ENCODE data around the gene ARHGAP26. TPM values are rescaled to one million over a fixed set of nuclear protein-coding genes. Genes with fewer than 3 reads are reported as not detected.
A peak's percentile ranks its signal among the peaks of the same experiment; 100 is the strongest.

Gene ARHGAP26
- total RNA-seq, 1 experiment from 2014 or later: 34.5 TPM

GRCh38 chr5:142828797-142829535 lies 58.8 kb downstream of the ARHGAP26 start:
- Histone ChIP-seq H3K9me3 (ENCODE audit: control insufficient read depth in 1 of 2, insufficient read depth in 1 of 2, low read depth in 1 of 2, low read length in 2 of 2) (no peaks in the 10 kb centered on the region), H3K27me3 (ENCODE audit: insufficient read depth, low read length) (no peaks in the 10 kb centered on the region), H3K4me2 (ENCODE audit: low read length) (peak overlapping the region; percentile 84), H3K27ac (ENCODE audit: low read depth, low read length) (no peak overlapping the region), H3K79me2 (ENCODE audit: insufficient read depth, low read length) (peaks cover 44% of the 10 kb centered on the region), H3K36me3 (ENCODE audit: control insufficient read depth in 1 of 2, insufficient read depth in 2 of 2, low read length in 2 of 2) (no peaks in the 10 kb centered on the region), H3K9me2 (ENCODE audit: insufficient read depth) (no peaks in the 10 kb centered on the region), H4K20me1 (ENCODE audit: insufficient read depth) (no peaks in the 10 kb centered on the region), H3K9ac (ENCODE audit: low read length) (no peak overlapping the region), H2AFZ (ENCODE audit: low read depth, low read length, poor library complexity, severe bottlenecking) (no peak overlapping the region), H3K4me3 (replicated peaks in 1 of 2; ENCODE audit: low read depth in 1 of 2, low read length in 2 of 2) (no peak overlapping the region), H3K4me1 (ENCODE audit: control insufficient read depth in 1 of 2, insufficient read depth in 2 of 2, low read length in 2 of 2) (peaks cover 78 to 84% of the 10 kb centered on the region in 2 experiments)
- TF ChIP-seq ZBTB33 (IDR thresholded peaks at IDR 0.05; ENCODE audit: extremely low read depth, insufficient replicate concordance, low read length) (no peak), RAD21 (IDR thresholded peaks at IDR 0.05; ENCODE audit: low read depth) (no peak), EZH2 (IDR thresholded peaks at IDR 0.05) (no peak), REST (IDR thresholded peaks at IDR 0.05; ENCODE audit: low read depth) (no peak), ELF1 (IDR thresholded peaks at IDR 0.05; ENCODE audit: borderline replicate concordance, low read depth) (no peak), POLR2AphosphoS5 (IDR thresholded peaks at IDR 0.05; ENCODE audit: low read depth, low read length) (no peak), CEBPB (IDR thresholded peaks at IDR 0.05; ENCODE audit: low read depth) (no peak), CBX3 (IDR thresholded peaks at IDR 0.05; ENCODE audit: low read depth) (no peak), MAX (IDR thresholded peaks at IDR 0.05) (no peak), SIN3A (IDR thresholded peaks at IDR 0.05; ENCODE audit: low read depth) (no peak), SP1 (IDR thresholded peaks at IDR 0.05; ENCODE audit: low read depth) (no peak), TCF7L2 (IDR thresholded peaks at IDR 0.05; ENCODE audit: borderline replicate concordance, extremely low read depth, insufficient read depth, insufficient read length) (no peak), JUND (IDR thresholded peaks at IDR 0.05) (no peak), ZFX (IDR thresholded peaks at IDR 0.05) (no peak), EZH2phosphoT487 (IDR thresholded peaks at IDR 0.05; ENCODE audit: borderline replicate concordance) (no peak), CTCF (IDR thresholded peaks at IDR 0.05 in 2 of 3, conservative IDR thresholded peaks at IDR 0.05 in 1 of 3; ENCODE audit: borderline replicate concordance in 1 of 3, insufficient read depth in 1 of 3, low read depth in 2 of 3, low read length in 2 of 3) (no peak), FOSL1 (IDR thresholded peaks at IDR 0.05; ENCODE audit: low read depth) (no peak), ATF3 (IDR thresholded peaks at IDR 0.05) (no peak), SRF (IDR thresholded peaks at IDR 0.05; ENCODE audit: low read depth) (no peak)
- no peak for DNase-seq (ENCODE audit: low read depth, low spot score)
- no TSS peak for BruUV-seq (replicated peaks)
- CTCF ChIA-PET: no interaction called here
- POLR2A ChIA-PET: no interaction called here
- ATAC-seq: no peak
- intact Hi-C loops (cut with micrococcal nuclease): no loop called here
- RAD21 ChIA-PET (ENCODE audit: low non-redundant PET in 1 of 2, low total read pairs in 2 of 2, uncharacterized antibody in 2 of 2, unreplicated experiment in 2 of 2): no interaction called here
